ENCODE data around the gene TADA2B. TPM values are rescaled to one million over a fixed set of nuclear protein-coding genes. Genes with fewer than 3 reads are reported as not detected.

Gene TADA2B
- total RNA-seq, 4 donors from 2014 or later, result 17.9 to 34.1 (median 26.6) TPM

- TF ChIP-seq POLR2A (IDR thresholded peaks at IDR 0.05) (no peak), CTCF (IDR thresholded peaks at IDR 0.05) (no peak)
- WGBS, 2 donors, result 95 to 97% methylated on average over 4 of the region's 4 CpGs
- intact Hi-C loops (cut with DNase I), result no loop called here
- H3K4me3 ChIP-seq (replicated peaks in 1 of 3), result no peak overlapping the region
- DNase-seq, result no peak
- no peaks in the 10 kb centered on the region for H3K27me3 ChIP-seq
- no peaks in the 10 kb centered on the region for H3K9me3 ChIP-seq
- no peak overlapping the region for H3K27ac ChIP-seq
- peaks cover 13 to 23% of the 10 kb centered on the region in 2 donors for H3K36me3 ChIP-seq
- no peaks in the 10 kb centered on the region for H3K4me1 ChIP-seq
These were observed 37.6 kb upstream of the TADA2B start for GRCh38 chr4:7005571-7005970.

GRCh38 chr4:7006411-7006810 is 36.8 kb upstream of the TADA2B start:
- no peak overlapping the region for H3K4me3 ChIP-seq (replicated peaks in 1 of 3)
- no peak for TF ChIP-seq CTCF (IDR thresholded peaks at IDR 0.05)
- TF ChIP-seq POLR2A (IDR thresholded peaks at IDR 0.05), result no peak
- H3K9me3 ChIP-seq, result no peaks in the 10 kb centered on the region
- peaks cover 12 to 15% of the 10 kb centered on the region in 2 donors for H3K36me3 ChIP-seq
- no peaks in the 10 kb centered on the region for H3K27me3 ChIP-seq
- no peak overlapping the region for H3K27ac ChIP-seq
- WGBS, 2 donors, result 81 to 88% methylated on average over 3 of the region's 3 CpGs
- no peak for DNase-seq
- intact Hi-C loops (cut with DNase I), result no loop called here
- no peaks in the 10 kb centered on the region for H3K4me1 ChIP-seq

- no peak for TF ChIP-seq POLR2A (IDR thresholded peaks at IDR 0.05)
- TF ChIP-seq CTCF (IDR thresholded peaks at IDR 0.05), result no peak
- Histone ChIP-seq H3K36me3 (peaks cover 7 to 11% of the 10 kb centered on the region in 2 donors), H3K4me1 (no peaks in the 10 kb centered on the region), H3K27ac (no peak overlapping the region), H3K4me3 (replicated peaks in 1 of 3) (no peak overlapping the region), H3K9me3 (no peaks in the 10 kb centered on the region), H3K27me3 (no peaks in the 10 kb centered on the region)
- 88 to 95% methylated on average over 11 to 12 of the region's 12 CpGs for WGBS, 2 donors
- DNase-seq, result no peak
- intact Hi-C loops (cut with DNase I), result no loop called here
These were observed 35.8 kb upstream of the TADA2B start for GRCh38 chr4:7007142-7007907.

- Histone ChIP-seq H3K27ac (no peak overlapping the region), H3K27me3 (no peaks in the 10 kb centered on the region), H3K9me3 (no peaks in the 10 kb centered on the region), H3K36me3 (peaks cover 7 to 11% of the 10 kb centered on the region in 2 donors), H3K4me1 (no peaks in the 10 kb centered on the region), H3K4me3 (replicated peaks in 1 of 3) (no peak overlapping the region)
- no peak for DNase-seq
- TF ChIP-seq CTCF (IDR thresholded peaks at IDR 0.05), result no peak
- no peak for TF ChIP-seq POLR2A (IDR thresholded peaks at IDR 0.05)
- intact Hi-C loops (cut with DNase I), result no loop called here
- WGBS, 2 donors, result 81 to 84% methylated on average over 2 of the region's 2 CpGs
These were observed 35.2 kb upstream of the TADA2B start for GRCh38 chr4:7007944-7008343.

DNA sequence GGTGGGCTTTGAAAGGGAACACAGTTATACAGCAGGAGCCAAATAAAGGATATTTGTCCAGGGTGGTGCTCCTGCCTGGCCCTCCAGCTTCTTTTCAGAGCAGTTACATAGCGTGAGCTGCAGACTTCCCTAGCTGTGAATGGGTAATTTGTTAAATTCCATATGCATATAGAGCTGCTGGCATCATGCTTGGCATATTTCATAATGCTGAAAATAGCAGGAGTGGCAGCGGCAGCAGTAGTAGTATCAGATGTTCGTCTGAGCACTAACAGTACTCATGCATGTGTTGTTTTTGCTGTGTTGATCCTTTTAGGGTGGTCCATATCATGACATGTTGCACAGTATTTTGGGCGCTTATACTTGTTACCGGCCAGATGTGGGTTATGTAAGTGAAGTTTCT is 33.6 kb upstream of the TADA2B start:
- intact Hi-C loops (cut with DNase I), result no loop called here
- TF ChIP-seq CTCF (IDR thresholded peaks at IDR 0.05), result no peak
- no peak for TF ChIP-seq POLR2A (IDR thresholded peaks at IDR 0.05)
- H3K4me1 ChIP-seq, result no peaks in the 10 kb centered on the region
- no peak overlapping the region for H3K4me3 ChIP-seq (replicated peaks in 1 of 3)
- no peaks in the 10 kb centered on the region for H3K9me3 ChIP-seq
- 93 to 97% methylated on average over 5 of the region's 5 CpGs for WGBS, 2 donors
- no peaks in the 10 kb centered on the region for H3K27me3 ChIP-seq
- DNase-seq, result no peak
- H3K36me3 ChIP-seq, result peaks cover 6 to 12% of the 10 kb centered on the region in 2 donors
- H3K27ac ChIP-seq, result no peak overlapping the region
